KMS-11 (cell line): Measurements from ENCODE around the gene SCARF2.
"Not testable (repeated sequence)": the region's sequence is repeated elsewhere in the genome, so short reads cannot be mapped to it uniquely, and the experiment has no call there.

ENCODE experiments used
- H2AFZ ChIP-seq: fragments of 200-600 bp; sonication (generic); 2 replicates; pipeline ENCODE4 v1.6.1; 2016; ENCODE audit warnings: antibody characterized with exemption, mixed run types, low read depth
- H3K27ac ChIP-seq: fragments of 200-600 bp; sonication (generic); 2 replicates; pipeline ENCODE4 v1.6.1; 2016; ENCODE audit warnings: mild to moderate bottlenecking, mixed run types
- H3K27me3 ChIP-seq: fragments of 200-600 bp; sonication (generic); 2 replicates; pipeline ENCODE4 v1.6.1; 2017; ENCODE audit warnings: mild to moderate bottlenecking, low read depth, mixed run types, moderate library complexity; ENCODE audit not compliant: insufficient read depth
- H3K36me3 ChIP-seq: fragments of 200-600 bp; sonication (generic); 2 replicates; pipeline ENCODE4 v1.6.1; 2017; ENCODE audit warnings: mild to moderate bottlenecking, mixed run types; ENCODE audit not compliant: insufficient read depth
- H3K4me1 ChIP-seq: fragments of 200-600 bp; sonication (generic); 2 replicates; pipeline ENCODE4 v1.6.1; 2016; ENCODE audit warnings: mild to moderate bottlenecking, low read depth, mixed run types; ENCODE audit not compliant: poor library complexity, severe bottlenecking
- H3K4me2 ChIP-seq: fragments of 200-600 bp; sonication (generic); 2 replicates; pipeline ENCODE4 v1.7.0; 2016; ENCODE audit warnings: mild to moderate bottlenecking, mixed run types
- H3K4me3 ChIP-seq: fragments of 200-600 bp; sonication (generic); IDR thresholded peaks from 2 replicates; pipeline ENCODE4 v1.6.1; 2017; ENCODE audit warnings: low read depth, low read length, mixed read lengths; ENCODE audit not compliant: insufficient read depth
- H3K79me2 ChIP-seq: fragments of 200-600 bp; sonication (generic); 2 replicates; pipeline ENCODE4 v1.6.1; 2016; ENCODE audit warnings: low read depth, mixed run types; ENCODE audit not compliant: insufficient read depth
- H3K9ac ChIP-seq: fragments of 200-600 bp; sonication (generic); 2 replicates; pipeline ENCODE4 v1.6.1; 2016; ENCODE audit warnings: mild to moderate bottlenecking, mixed run types
- H4K20me1 ChIP-seq: fragments of 200-600 bp; sonication (generic); 2 replicates; pipeline ENCODE4 v1.6.1; 2016; ENCODE audit warnings: mild to moderate bottlenecking, mixed run types; ENCODE audit not compliant: insufficient read depth
- CTCF ChIP-seq: fragments of 200-600 bp; sonication (generic); conservative IDR thresholded peaks from 2 replicates; pipeline ENCODE4 v1.6.1; 2017; ENCODE audit warnings: low read depth, mild to moderate bottlenecking, antibody characterized with exemption, low read length, moderate library complexity, mixed read lengths

SCARF2 gene

GRCh38 chr22:20471126-20471833, 33.7 kb upstream of the SCARF2 start:
- Histone ChIP-seq H4K20me1 (no peaks in the 10 kb centered on the region), H3K4me3 (no peak overlapping the region), H3K27me3 (no peaks in the 10 kb centered on the region), H3K27ac (no peak overlapping the region), H3K4me1 (peaks cover 12% of the 10 kb centered on the region), H3K4me2 (no peak overlapping the region), H2AFZ (no peak overlapping the region), H3K9ac (no peak overlapping the region), H3K79me2 (no peaks in the 10 kb centered on the region), H3K36me3 (no peaks in the 10 kb centered on the region)
- TF ChIP-seq CTCF = no peak

- H3K27me3 ChIP-seq, H4K20me1 ChIP-seq, H3K27ac ChIP-seq, H3K79me2 ChIP-seq, H3K4me3 ChIP-seq, H2AFZ ChIP-seq, H3K9ac ChIP-seq, H3K4me2 ChIP-seq, H3K36me3 ChIP-seq: not testable (repeated sequence)
- H3K4me1 ChIP-seq = peaks cover 12% of the 10 kb centered on the region
These were observed 32.9 kb upstream of the SCARF2 start for GRCh38 chr22:20470525-20470924.

GRCh38 chr22:20469110-20469868, 31.7 kb upstream of the SCARF2 start:
- Histone ChIP-seq H3K27ac (no peak overlapping the region), H3K9ac (no peak overlapping the region), H3K4me2 (no peak overlapping the region), H3K4me3 (no peak overlapping the region), H3K36me3 (no peaks in the 10 kb centered on the region), H2AFZ (no peak overlapping the region), H3K79me2 (no peaks in the 10 kb centered on the region), H4K20me1 (no peaks in the 10 kb centered on the region), H3K4me1 (peaks cover 12% of the 10 kb centered on the region), H3K27me3 (no peaks in the 10 kb centered on the region)
- TF ChIP-seq CTCF = no peak

GRCh38 chr22:20466659-20467379, 29.2 kb upstream of the SCARF2 start:
- no peak overlapping the region for H3K4me2 ChIP-seq
- peaks cover 19% of the 10 kb centered on the region for H3K4me1 ChIP-seq
- no peak overlapping the region for H3K9ac ChIP-seq
- H3K27ac ChIP-seq = no peak overlapping the region
- H3K79me2 ChIP-seq = no peaks in the 10 kb centered on the region
- no peak overlapping the region for H3K4me3 ChIP-seq
- no peaks in the 10 kb centered on the region for H3K27me3 ChIP-seq
- no peaks in the 10 kb centered on the region for H3K36me3 ChIP-seq
- no peaks in the 10 kb centered on the region for H4K20me1 ChIP-seq
- no peak for TF ChIP-seq CTCF
- no peak overlapping the region for H2AFZ ChIP-seq
